Measurements from ENCODE around the gene BARHL2.

Gene BARHL2

DNA sequence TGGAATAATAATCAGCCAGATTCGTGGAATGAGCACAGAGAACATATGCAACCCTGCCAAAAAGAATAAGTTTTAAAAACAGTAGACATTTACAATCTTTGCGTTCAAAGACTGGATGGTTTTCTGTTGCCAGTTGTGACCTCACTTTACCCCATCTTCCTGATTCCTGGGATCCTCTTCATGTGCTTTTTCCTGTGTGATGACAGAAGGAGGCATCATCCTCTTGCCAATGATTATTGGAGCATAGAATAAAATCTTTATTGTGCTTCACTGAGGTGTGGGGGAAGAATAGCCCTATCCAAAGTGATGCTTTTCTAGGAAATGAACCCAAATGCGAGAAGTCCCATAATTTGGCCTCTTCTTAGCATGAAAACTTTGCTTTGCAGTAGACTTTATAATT, 15.0 kb upstream of the BARHL2 start:
- TF ChIP-seq, protein P1, sequence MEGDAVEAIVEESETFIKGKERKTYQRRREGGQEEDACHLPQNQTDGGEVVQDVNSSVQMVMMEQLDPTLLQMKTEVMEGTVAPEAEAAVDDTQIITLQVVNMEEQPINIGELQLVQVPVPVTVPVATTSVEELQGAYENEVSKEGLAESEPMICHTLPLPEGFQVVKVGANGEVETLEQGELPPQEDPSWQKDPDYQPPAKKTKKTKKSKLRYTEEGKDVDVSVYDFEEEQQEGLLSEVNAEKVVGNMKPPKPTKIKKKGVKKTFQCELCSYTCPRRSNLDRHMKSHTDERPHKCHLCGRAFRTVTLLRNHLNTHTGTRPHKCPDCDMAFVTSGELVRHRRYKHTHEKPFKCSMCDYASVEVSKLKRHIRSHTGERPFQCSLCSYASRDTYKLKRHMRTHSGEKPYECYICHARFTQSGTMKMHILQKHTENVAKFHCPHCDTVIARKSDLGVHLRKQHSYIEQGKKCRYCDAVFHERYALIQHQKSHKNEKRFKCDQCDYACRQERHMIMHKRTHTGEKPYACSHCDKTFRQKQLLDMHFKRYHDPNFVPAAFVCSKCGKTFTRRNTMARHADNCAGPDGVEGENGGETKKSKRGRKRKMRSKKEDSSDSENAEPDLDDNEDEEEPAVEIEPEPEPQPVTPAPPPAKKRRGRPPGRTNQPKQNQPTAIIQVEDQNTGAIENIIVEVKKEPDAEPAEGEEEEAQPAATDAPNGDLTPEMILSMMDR (IDR thresholded peaks at IDR 0.05; ENCODE audit: insufficient read depth, low read length): no peak
- TF ChIP-seq POLR2AphosphoS5 (IDR thresholded peaks at IDR 0.05; ENCODE audit: low read depth): no peak
- TF ChIP-seq, protein P2, sequence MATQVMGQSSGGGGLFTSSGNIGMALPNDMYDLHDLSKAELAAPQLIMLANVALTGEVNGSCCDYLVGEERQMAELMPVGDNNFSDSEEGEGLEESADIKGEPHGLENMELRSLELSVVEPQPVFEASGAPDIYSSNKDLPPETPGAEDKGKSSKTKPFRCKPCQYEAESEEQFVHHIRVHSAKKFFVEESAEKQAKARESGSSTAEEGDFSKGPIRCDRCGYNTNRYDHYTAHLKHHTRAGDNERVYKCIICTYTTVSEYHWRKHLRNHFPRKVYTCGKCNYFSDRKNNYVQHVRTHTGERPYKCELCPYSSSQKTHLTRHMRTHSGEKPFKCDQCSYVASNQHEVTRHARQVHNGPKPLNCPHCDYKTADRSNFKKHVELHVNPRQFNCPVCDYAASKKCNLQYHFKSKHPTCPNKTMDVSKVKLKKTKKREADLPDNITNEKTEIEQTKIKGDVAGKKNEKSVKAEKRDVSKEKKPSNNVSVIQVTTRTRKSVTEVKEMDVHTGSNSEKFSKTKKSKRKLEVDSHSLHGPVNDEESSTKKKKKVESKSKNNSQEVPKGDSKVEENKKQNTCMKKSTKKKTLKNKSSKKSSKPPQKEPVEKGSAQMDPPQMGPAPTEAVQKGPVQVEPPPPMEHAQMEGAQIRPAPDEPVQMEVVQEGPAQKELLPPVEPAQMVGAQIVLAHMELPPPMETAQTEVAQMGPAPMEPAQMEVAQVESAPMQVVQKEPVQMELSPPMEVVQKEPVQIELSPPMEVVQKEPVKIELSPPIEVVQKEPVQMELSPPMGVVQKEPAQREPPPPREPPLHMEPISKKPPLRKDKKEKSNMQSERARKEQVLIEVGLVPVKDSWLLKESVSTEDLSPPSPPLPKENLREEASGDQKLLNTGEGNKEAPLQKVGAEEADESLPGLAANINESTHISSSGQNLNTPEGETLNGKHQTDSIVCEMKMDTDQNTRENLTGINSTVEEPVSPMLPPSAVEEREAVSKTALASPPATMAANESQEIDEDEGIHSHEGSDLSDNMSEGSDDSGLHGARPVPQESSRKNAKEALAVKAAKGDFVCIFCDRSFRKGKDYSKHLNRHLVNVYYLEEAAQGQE (IDR thresholded peaks at IDR 0.05; ENCODE audit: insufficient replicate concordance, low read depth): no peak
- no peak for TF ChIP-seq SPI1 (IDR thresholded peaks at IDR 0.05; ENCODE audit: borderline replicate concordance, low read depth)
- TF ChIP-seq GABPA (IDR thresholded peaks at IDR 0.05; ENCODE audit: low read depth): no peak
- no peak for DNase-seq (ENCODE audit: low read depth in 1 of 2, low spot score in 1 of 2)
- peaks cover 66% of the 10 kb centered on the region for H3K27me3 ChIP-seq (ENCODE audit: insufficient read depth, poor library complexity, severe bottlenecking)
- no peak overlapping the region for H3K27ac ChIP-seq (replicated peaks)
- H3K4me3 ChIP-seq (replicated peaks; ENCODE audit: insufficient read depth, low read length): no peak overlapping the region

DNA sequence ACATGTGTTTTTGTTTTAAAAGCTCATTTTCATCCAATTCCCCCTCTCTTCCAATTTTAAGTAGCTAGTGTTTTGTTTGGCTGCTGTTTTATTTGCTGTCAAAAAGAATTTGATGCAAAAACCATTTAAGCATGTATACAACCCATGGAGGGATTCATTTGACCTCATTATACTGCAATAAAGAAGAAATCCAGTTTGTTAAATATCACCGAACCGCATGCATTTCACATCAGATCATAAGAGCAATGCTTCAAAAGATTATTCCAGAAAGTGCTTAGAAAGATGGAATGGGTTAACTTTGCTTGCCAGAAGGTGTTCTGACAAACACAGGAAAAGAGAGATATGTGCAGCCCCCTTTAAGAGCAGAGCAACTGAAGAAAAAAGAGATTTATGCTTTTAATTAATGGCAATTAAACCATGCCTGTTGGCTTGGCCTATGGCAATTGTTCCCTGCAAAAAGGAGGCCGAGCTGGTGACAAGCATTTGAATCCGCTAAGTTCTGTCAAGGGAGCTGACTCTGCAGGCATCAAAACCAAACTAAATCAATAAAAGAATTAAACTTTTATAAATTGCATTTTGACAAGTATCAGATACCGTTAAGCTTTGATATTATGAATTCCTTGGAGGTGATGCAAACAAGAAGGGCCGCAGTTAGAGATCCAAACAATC, 14.4 kb upstream of the BARHL2 start:
- Histone ChIP-seq H3K27ac (replicated peaks) (no peak overlapping the region), H3K27me3 (ENCODE audit: insufficient read depth, poor library complexity, severe bottlenecking) (peaks cover 70% of the 10 kb centered on the region), H3K4me3 (replicated peaks; ENCODE audit: insufficient read depth, low read length) (no peak overlapping the region)
- DNase-seq (ENCODE audit: low read depth in 1 of 2, low spot score in 1 of 2): no peak
- TF ChIP-seq, protein P2 (IDR thresholded peaks at IDR 0.05; ENCODE audit: insufficient replicate concordance, low read depth): no peak
- TF ChIP-seq SPI1 (IDR thresholded peaks at IDR 0.05; ENCODE audit: borderline replicate concordance, low read depth) (no peak), POLR2AphosphoS5 (IDR thresholded peaks at IDR 0.05; ENCODE audit: low read depth) (no peak), GABPA (IDR thresholded peaks at IDR 0.05; ENCODE audit: low read depth) (no peak)
- TF ChIP-seq, protein P1 (IDR thresholded peaks at IDR 0.05; ENCODE audit: insufficient read depth, low read length): no peak

DNA sequence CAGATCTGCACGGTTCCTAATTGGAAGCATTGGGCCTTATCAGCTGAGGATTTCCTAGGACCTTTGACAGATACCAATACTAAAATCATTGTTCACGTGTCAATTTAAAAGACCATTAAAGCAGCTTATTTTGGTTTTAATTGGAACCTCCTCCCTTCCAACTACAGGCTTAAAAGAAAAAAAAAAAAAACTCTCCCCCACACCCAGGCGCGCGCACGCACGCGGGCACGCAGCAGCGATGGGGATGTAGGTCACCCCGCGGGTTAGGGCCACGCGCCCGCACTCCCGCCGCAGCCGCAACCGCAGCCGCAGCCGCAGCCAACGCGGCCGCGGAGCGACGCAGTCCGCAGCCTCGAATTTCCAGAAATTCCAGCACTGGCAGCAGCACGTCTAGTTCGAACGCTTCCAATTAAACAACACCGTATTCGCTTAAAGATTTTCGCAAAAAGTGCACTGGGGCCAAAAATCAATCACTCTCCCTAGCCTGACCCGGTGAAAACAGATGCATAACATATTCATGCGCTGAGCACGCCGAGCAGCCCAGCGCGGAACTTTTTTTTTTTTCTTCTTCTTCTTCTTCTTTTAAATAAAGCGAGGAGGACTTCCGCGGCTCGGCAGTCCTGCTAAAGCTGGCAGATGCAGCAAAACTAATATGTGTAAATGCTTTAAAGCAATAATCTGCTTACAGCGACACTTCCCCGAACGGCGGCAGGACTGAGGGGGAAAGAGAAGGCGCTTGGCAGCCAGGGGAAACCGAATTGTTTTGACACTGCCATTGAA, 13.3 kb upstream of the BARHL2 start:
- TF ChIP-seq POLR2AphosphoS5 (IDR thresholded peaks at IDR 0.05; ENCODE audit: low read depth) (no peak), SPI1 (IDR thresholded peaks at IDR 0.05; ENCODE audit: borderline replicate concordance, low read depth) (no peak), GABPA (IDR thresholded peaks at IDR 0.05; ENCODE audit: low read depth) (no peak)
- TF ChIP-seq, protein P2 (IDR thresholded peaks at IDR 0.05; ENCODE audit: insufficient replicate concordance, low read depth): no peak
- TF ChIP-seq, protein P1 (IDR thresholded peaks at IDR 0.05; ENCODE audit: insufficient read depth, low read length): no peak
- DNase-seq (ENCODE audit: low read depth in 1 of 2, low spot score in 1 of 2): peak; percentile 10 to 30
- no peak overlapping the region for H3K27ac ChIP-seq (replicated peaks)
- peaks cover 81% of the 10 kb centered on the region for H3K27me3 ChIP-seq (ENCODE audit: insufficient read depth, poor library complexity, severe bottlenecking)
- H3K4me3 ChIP-seq (replicated peaks; ENCODE audit: insufficient read depth, low read length): no peak overlapping the region
